ENCODE data around the gene PZP. TPM values are rescaled to one million over a fixed set of nuclear protein-coding genes. Genes with fewer than 3 reads are reported as not detected.

The PZP gene
- total RNA-seq, 2 experiments from 2014 or later = not detected

DNA sequence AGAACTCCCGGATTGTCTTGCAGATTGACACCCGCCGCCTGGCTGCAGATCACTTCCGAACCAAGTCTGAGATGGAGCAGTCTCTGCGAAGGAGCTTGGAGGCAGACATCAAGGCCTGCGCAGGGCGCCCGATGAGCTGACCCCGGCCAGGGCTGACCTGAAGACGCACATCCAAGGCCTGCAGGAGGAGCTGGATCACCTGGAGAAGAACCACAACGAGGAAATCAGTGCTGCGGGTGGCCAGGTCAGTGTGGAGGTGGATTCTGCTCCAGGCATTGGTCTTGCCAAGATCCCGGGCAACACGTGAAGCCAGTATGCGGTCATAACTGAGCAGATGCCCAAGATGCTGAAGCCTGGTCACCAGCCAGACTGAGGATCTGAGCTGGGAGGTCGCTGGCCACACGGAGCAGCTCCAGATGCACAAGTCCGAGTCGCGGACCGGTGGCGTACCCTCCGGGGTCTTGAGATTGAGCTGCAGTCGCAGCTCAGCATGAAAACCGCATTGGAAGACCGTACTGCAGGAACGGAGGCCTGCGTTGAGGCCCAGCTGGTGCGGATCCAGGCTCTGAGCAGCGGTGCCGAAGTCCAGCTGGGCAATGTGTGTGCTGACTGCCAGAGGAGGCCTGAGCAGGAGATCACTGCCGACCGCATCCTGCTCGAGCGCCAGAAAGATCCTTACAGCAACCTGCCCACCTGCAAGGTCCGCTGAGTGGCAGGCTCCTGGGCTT is 80.1 kb downstream of the PZP start:
- CTCF ChIA-PET = interaction anchor here (1.2 kb wide), 1 partner anchor 8 kb away, joined by 3 read pairs; no protein-coding TSS in a partner anchor
- H3K36me3 Mint-ChIP-seq = no peaks in the 10 kb centered on the region
- DNase-seq = no peak
- no peak overlapping the region for H3K4me3 Mint-ChIP-seq
- H3K9me3 Mint-ChIP-seq (ENCODE audit: low read depth) = peaks cover 2% of the 10 kb centered on the region
- H3K27me3 Mint-ChIP-seq = no peaks in the 10 kb centered on the region
- no peak for ATAC-seq
- H3K27ac Mint-ChIP-seq = no peak overlapping the region
- H3K4me1 Mint-ChIP-seq = no peaks in the 10 kb centered on the region

DNA sequence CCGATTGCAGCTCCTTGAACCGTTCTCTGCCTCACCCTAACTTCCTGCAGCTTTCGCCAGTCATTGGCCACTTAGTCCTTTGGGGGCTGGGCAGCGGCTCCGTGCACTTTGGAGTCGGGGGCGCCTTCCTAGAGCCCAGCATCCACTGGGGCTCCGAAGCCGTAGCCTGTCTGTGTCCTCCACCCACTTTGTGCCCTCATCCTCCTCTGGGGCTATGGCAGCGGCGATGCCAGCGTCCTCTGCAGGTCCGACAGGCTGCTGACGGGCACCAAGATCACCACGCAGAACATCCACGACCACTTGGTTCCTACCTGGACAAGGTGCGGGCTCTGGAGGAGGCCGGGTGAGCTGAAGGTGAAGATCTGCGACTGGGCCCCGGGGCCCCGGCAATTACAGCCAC is 80.7 kb downstream of the PZP start:
- DNase-seq (no peak), ATAC-seq (no peak)
- H3K9me3 Mint-ChIP-seq (ENCODE audit: low read depth) = peaks cover 2% of the 10 kb centered on the region
- no peaks in the 10 kb centered on the region for H3K36me3 Mint-ChIP-seq
- CTCF ChIA-PET = interaction anchor here (1.2 kb wide), 1 partner anchor 8 kb away, joined by 3 read pairs; no protein-coding TSS in a partner anchor
- no peaks in the 10 kb centered on the region for H3K4me1 Mint-ChIP-seq
- H3K27ac Mint-ChIP-seq = no peak overlapping the region
- no peak overlapping the region for H3K4me3 Mint-ChIP-seq
- H3K27me3 Mint-ChIP-seq = no peaks in the 10 kb centered on the region

DNA sequence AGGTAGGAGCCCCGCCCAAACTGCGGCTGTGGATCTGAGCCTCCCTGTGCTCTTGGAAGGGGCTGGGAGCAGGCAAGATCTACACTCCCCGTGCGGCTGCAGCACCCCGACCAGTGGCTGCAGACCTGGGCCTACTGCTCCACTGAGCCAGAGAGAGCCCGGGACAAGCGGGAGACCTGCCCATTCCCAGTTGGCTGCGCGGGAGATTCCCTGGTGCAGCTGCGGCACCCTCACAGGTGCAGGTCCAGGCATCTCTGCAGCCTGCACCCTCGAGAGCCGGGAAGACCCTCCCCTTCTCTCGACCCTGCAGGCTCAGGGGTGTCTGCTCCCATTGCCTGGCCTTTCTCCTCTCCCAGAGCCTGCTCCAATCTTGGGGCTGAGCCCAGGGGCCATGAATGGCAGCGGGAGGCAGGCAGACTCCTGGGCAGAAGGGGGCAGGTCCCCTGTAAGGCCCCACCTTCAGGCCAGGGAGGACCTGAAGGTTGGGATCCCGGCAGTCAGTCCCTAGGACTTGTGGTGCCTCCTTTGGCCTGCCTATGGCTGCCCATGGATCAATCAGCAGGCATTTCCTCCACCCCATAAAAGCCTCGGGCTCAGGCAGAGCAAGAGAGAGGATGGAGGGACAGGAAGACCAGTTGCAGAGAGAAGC is 83.7 kb downstream of the PZP start:
- H3K27me3 Mint-ChIP-seq = no peaks in the 10 kb centered on the region
- DNase-seq = no peak
- no peaks in the 10 kb centered on the region for H3K36me3 Mint-ChIP-seq
- ATAC-seq = no peak
- CTCF ChIA-PET = no interaction called here
- no peak overlapping the region for H3K4me3 Mint-ChIP-seq
- no peak overlapping the region for H3K27ac Mint-ChIP-seq
- no peaks in the 10 kb centered on the region for H3K4me1 Mint-ChIP-seq
- H3K9me3 Mint-ChIP-seq (ENCODE audit: low read depth) = no peaks in the 10 kb centered on the region

DNA sequence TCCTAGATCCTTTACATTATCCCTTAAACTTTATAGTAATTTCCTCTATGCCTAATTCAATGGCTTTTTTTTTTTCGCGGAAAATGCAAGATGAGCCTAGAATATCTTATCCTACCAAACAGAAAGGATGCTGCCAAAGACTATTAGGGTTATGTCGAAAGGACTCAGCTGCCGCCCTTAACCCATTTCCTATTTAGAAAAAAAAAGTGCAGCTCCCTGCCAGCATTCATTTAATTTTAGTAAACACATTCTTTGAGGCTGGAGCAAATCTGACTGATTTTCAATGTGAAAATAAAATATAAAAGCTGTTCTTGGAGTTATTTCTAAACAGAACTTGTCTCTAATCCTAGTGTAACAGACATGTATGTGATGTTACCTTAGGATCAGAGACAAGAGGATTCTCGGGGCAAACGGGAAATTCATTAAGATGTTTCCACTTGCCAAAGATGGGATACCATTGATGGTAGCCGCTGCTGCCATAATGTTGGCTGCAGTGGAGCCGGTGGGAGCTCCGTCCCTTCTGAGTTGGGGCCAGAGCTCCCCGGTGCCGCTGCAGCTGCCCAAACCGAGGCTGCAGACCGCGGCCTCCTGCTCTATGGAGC is 84.3 kb downstream of the PZP start:
- Mint-ChIP-seq H3K27me3 (peaks cover 2% of the 10 kb centered on the region), H3K4me1 (no peaks in the 10 kb centered on the region), H3K9me3 (ENCODE audit: low read depth) (no peaks in the 10 kb centered on the region), H3K36me3 (no peaks in the 10 kb centered on the region), H3K27ac (no peak overlapping the region), H3K4me3 (no peak overlapping the region)
- ATAC-seq (no peak), DNase-seq (no peak)
- CTCF ChIA-PET = no interaction called here

DNA sequence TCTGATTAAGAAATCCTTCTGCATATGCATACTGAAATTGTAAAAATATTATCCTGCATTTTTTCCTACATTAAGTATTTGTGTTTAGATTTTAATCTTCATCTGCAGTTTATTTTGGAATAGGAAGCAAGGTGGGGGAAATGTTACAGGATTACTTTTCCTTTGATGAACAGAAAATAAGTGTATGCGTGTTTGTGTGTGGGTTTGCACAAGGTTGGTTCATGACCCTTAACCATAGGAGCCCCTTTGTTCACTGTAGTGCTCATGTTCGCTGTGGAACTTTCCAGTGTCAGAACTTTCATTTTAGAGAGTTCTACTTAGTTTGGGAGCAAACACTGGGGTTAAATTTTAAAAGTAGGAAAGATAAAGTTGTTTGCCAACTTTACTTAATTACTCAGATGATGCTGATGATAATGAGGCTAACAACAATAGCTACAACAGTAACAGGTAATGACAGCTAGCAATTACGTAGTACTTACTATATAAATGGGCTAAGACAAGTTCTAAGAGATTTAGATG is 86.0 kb downstream of the PZP start:
- no peak for ATAC-seq
- H3K9me3 Mint-ChIP-seq (ENCODE audit: low read depth) = no peaks in the 10 kb centered on the region

DNA sequence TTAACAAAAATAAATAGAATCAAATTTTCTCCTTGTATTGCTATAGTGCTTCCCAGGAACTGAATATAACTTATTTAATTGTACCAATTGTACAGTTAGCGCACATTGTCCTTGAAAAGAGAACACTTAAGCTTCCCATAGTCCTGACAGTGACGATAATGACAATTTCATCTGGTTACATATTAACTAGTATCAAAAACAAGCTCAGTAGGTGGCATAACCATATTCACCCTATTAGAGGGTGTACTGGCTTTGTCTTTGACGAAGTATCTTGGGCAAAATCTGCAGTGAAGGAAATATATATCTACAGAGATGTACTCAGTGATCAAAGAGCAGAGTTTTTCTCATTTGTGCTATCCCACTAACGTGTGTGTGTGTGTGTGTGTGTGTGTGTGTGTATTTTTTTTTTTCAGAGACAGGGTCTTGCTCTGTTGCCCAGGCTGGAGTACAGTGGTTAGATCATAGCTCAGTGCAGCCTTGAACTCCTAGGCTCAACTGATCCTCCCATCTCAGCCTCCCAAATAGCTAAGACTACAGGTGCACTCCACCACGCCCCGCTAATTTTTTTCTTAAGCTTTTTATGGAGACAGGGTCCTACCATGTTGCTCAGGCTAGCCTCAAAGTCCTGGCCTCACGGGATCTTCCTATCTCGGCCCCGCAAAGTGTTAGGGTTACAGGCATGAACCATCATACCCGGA is 87.6 kb downstream of the PZP start:
- CTCF ChIA-PET = no interaction called here
- H3K27ac Mint-ChIP-seq = no peak overlapping the region

More for the DNA sequence above, 86.0 kb downstream of the PZP start:
- Mint-ChIP-seq H3K27me3 (peaks cover 2% of the 10 kb centered on the region), H3K36me3 (no peaks in the 10 kb centered on the region), H3K4me3 (no peak overlapping the region), H3K4me1 (peaks cover 3% of the 10 kb centered on the region), H3K27ac (no peak overlapping the region)
- DNase-seq = no peak
- CTCF ChIA-PET = no interaction called here

DNA sequence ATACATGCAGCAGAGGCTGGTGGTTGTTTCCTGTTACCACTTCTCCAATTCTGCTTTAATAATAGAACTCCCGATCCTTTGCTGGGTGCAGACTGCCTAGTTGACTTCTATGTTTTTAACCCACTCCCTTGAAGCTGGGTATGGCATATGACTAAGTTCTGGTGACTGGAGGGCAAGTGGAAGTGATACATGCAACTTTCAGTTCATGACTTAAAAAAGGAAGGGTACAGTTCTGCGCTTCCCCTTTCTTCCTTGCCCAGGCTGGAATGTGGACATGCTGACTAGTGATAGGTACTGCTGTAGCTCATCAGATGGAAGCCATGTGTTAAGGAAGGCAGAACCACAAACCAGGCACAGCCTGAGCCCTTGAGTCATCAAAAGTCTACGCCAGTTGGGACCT is 90.0 kb downstream of the PZP start:
- Mint-ChIP-seq H3K4me3 (no peak overlapping the region), H3K4me1 (peaks cover 9% of the 10 kb centered on the region), H3K36me3 (no peaks in the 10 kb centered on the region), H3K27me3 (peaks cover 2% of the 10 kb centered on the region), H3K9me3 (ENCODE audit: low read depth) (no peaks in the 10 kb centered on the region), H3K27ac (no peak overlapping the region)
- CTCF ChIA-PET = no interaction called here
- ATAC-seq (no peak), DNase-seq (no peak)

More for the DNA sequence above, 87.6 kb downstream of the PZP start:
- no peak for DNase-seq
- Mint-ChIP-seq H3K4me3 (no peak overlapping the region), H3K36me3 (no peaks in the 10 kb centered on the region), H3K4me1 (peaks cover 9% of the 10 kb centered on the region), H3K27me3 (peaks cover 2% of the 10 kb centered on the region), H3K9me3 (ENCODE audit: low read depth) (no peaks in the 10 kb centered on the region)
- ATAC-seq = no peak

DNA sequence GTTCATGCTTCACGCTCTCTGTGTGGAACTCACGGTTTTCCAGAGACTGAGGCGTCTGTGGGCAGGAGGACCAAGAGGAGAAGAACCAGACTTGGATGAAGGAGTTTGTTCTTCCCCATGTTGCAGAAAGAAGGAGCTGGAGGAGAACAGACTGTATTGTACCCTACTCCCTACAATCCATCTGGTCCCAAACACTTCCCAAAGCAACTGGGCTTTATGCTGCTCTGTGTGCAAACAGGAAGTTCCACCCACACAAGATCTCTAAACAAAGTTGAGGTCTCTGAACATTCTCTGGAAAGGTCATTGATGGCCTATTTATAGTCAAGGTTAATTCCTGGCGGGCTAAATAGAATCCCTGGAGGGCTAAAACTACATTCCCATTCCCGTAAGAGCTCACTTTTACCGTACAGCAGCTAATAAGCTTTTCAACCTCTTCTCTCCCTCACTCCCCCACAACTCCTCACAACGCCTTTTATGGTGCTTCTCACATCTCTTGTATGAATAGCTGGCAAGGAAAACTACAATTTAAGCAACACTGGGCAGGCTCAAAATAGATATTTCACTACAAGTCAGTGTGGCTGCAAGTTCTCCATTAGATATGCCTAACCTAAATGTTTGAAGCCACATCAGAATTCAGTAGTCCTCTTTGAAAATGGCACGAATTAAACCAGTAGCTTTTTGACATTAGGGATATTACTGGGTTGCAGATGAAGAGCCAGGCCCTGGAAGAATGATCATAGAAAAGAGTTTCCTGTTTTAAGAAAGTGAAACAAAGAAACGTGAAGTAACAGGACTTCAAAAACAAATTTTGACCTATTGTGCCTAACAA is 92.2 kb downstream of the PZP start, which contains the start of gene A2M:
Gene A2M (minus strand): TSS at position 189 of the 829 bp plus-strand sequence. CDS start 70 bp downstream, at position 119.
- no peak for ATAC-seq

DNA sequence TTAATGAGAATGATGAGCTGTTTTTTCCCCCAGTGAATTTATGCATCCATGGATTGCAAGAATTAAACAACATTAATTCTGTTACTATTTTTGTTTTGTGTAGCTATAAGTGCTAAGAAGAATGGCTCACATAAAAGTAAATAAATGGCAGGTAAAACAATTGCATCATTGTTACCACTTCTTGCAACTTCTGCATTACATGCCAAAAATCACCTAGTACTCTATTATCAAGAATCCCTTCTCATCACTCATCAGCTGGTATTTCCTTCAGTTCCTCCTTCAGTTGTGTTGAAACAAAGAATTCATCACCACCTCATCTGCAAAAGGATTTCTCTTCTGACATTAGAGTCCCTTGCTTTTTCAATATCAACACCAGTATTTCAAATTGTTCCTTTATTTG is 93.2 kb downstream of the PZP start:
- H3K4me1 Mint-ChIP-seq = peaks cover 9% of the 10 kb centered on the region
- H3K9me3 Mint-ChIP-seq (ENCODE audit: low read depth) = no peaks in the 10 kb centered on the region
- CTCF ChIA-PET = no interaction called here
- ATAC-seq (no peak), DNase-seq (no peak)
- no peak overlapping the region for H3K27ac Mint-ChIP-seq
- H3K27me3 Mint-ChIP-seq = peaks cover 2% of the 10 kb centered on the region
- H3K4me3 Mint-ChIP-seq = no peak overlapping the region
- no peaks in the 10 kb centered on the region for H3K36me3 Mint-ChIP-seq

More for the DNA sequence above, 92.2 kb downstream of the PZP start, which contains the start of gene A2M:
- Mint-ChIP-seq H3K9me3 (ENCODE audit: low read depth) (no peaks in the 10 kb centered on the region), H3K36me3 (no peaks in the 10 kb centered on the region), H3K27me3 (peaks cover 2% of the 10 kb centered on the region), H3K27ac (no peak within 1 kb of the TSS), H3K4me3 (no peak within 1 kb of the TSS), H3K4me1 (peaks cover 9% of the 10 kb centered on the region)
- no peak for DNase-seq
- CTCF ChIA-PET = no interaction called here

DNA sequence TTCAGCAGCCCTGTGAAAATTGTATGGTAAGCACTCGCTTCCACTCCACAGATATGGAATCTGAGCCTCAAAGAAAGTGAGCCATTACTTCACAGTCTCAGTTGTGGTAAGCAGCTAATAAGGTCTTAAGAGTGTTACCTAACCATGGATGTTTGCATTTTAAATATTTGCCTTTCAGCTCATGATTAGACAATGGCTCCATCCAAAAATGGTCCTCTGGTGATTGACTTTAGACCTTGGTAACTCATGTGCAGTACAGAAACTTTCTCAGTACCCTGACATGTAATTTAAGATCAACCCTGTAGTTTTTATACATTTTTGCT is 94.2 kb downstream of the PZP start:
- Mint-ChIP-seq H3K9me3 (ENCODE audit: low read depth) (no peaks in the 10 kb centered on the region), H3K4me1 (peaks cover 9% of the 10 kb centered on the region), H3K27ac (no peak overlapping the region), H3K36me3 (no peaks in the 10 kb centered on the region), H3K27me3 (no peaks in the 10 kb centered on the region), H3K4me3 (no peak overlapping the region)
- ATAC-seq (no peak), DNase-seq (no peak)
- CTCF ChIA-PET = no interaction called here

DNA sequence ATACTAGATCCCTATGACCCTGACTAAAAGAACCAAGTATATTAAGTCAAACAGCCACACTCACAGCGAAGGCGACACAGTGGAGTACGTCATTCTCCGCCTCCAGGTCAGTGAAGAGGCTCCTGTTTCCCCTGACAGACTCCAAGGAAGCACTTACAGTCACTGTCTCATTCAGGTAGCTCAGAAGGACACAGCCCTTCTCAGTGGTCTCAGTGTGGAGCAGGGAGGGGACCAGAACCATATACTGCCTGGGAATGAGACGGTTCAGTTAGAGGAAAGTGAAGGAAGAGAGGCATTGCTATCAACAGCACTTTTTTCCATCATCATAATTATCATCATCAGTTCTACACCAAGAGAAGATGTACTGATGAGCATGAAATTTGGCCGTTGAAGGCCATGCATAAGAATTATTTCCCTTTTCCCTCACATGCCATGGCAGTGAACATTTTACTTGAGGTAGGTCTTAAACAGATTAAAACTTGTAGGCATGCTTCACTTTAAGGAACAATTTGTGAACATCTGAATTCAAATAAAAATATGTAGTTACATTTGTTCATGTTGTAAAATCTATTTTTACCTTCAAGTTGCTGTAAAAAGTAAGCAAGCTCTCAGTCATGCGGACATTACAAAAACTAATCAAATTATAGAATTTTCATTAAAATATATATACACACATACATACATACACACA is 94.8 kb downstream of the PZP start:
- Mint-ChIP-seq H3K36me3 (no peaks in the 10 kb centered on the region), H3K4me1 (peaks cover 9% of the 10 kb centered on the region), H3K4me3 (no peak overlapping the region), H3K27me3 (no peaks in the 10 kb centered on the region), H3K9me3 (ENCODE audit: low read depth) (no peaks in the 10 kb centered on the region), H3K27ac (no peak overlapping the region)
- no peak for ATAC-seq
- no peak for DNase-seq
- CTCF ChIA-PET = no interaction called here

DNA sequence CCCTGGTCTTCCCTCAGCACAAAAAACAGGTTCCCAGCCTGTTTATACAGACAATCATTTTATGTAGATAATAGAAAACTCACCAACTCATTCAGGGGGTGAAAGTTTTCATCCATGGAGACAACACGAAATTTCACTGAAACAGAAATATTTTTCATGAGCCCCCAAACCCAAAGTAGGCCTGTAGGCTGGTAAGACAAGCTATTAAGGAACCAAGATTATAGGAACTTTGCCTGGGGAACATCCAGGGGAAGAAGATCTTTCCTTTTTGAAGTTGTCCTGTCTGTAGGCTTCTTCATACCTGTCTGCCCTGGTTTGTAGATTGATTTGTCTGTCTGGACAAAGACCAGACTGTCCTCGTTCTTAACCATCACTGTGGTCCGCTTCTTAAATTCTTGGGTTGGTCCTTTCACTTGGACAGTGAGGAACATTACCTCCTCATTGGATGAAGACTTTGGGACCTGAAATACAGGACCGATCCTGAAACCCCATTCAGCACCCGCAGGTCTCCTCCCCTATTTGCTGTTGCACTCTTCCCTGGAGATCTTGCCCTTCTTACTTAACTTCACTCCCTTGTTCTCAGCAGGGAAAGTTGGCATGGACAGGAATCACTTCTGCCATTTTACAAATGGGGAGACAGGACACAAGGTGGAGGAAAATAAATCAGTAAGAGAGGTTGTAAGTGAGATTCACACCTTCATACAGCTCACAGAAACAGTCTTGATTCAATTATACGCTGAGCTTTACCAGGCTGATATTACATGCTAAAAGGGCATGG is 95.9 kb downstream of the PZP start:
- no peak for ATAC-seq
- no peak for DNase-seq
- Mint-ChIP-seq H3K36me3 (no peaks in the 10 kb centered on the region), H3K4me3 (no peak overlapping the region), H3K27me3 (no peaks in the 10 kb centered on the region), H3K9me3 (ENCODE audit: low read depth) (no peaks in the 10 kb centered on the region), H3K4me1 (peaks cover 7% of the 10 kb centered on the region), H3K27ac (no peak overlapping the region)
- CTCF ChIA-PET = no interaction called here

Measured in activated CD8-positive, alpha-beta memory T cell treated with anti-CD3 and anti-CD28 coated beads, Interleukin-2, amount 10 ng/mL, durations not matched to agents 7 days and 5 days (primary cell).